Tibial nerve (tissue), 4 donors: ENCODE data around the gene SLIT1. TPM values are rescaled to one million over a fixed set of nuclear protein-coding genes. Genes with fewer than 3 reads are reported as not detected.

Source experiments
- DNase-seq, 2 donors: peaks; one replicate each; pipeline ENCODE4 v3.0.0-alpha.2; 2019; ENCODE audit warnings: low spot score in 2 of 2
- H3K27ac ChIP-seq, 4 donors: fragments of 200-600 bp; sonication (generic) in 3 of 4; one replicate each; pipeline ENCODE4 v1.5.1; 2017 to 2019; ENCODE audit warnings: mild to moderate bottlenecking in 1 of 4
- H3K27me3 ChIP-seq, 2 donors: fragments of 200-600 bp; sonication (generic) in 1 of 2; one replicate each; pipeline versions ENCODE4 v1.5.1 to v1.6.0; 2017 to 2019
- H3K36me3 ChIP-seq, 3 donors: fragments of 200-600 bp; sonication (generic); one replicate each; pipeline ENCODE4 v1.5.1; 2018 to 2019
- H3K4me1 ChIP-seq, 4 donors: fragments of 200-600 bp; sonication (generic) in 3 of 4; one replicate each; pipeline ENCODE4 v1.5.1; 2017 to 2019
- H3K4me3 ChIP-seq, 4 donors: fragments of 200-600 bp; sonication (generic) in 3 of 4; one replicate each; pipeline ENCODE4 v1.5.1; 2017 to 2019; ENCODE audit warnings: mild to moderate bottlenecking in 1 of 4, moderate library complexity in 1 of 4
- H3K9me3 ChIP-seq, 4 donors: fragments of 200-600 bp; sonication (generic) in 3 of 4; one replicate each; pipeline ENCODE4 v1.5.1; 2017 to 2019
- CTCF ChIP-seq, 5 experiments: fragments of 200-600 bp in 3 of 5; fragments of 450-650 bp in 2 of 5; sonication (generic) in 3 of 5; IDR thresholded peaks; one replicate each; pipeline ENCODE4 v1.5.1; 2016 to 2019; ENCODE audit warnings: antibody characterized with exemption in 5 of 5, mild to moderate bottlenecking in 3 of 5, moderate library complexity in 2 of 5
- EP300 ChIP-seq, 2 donors: sonication (generic); formaldehyde crosslinking; IDR thresholded peaks; one replicate each; pipeline ENCODE4 v1.6.1; 2017; ENCODE audit warnings: antibody characterized with exemption in 2 of 2, mild to moderate bottlenecking in 1 of 2
- POLR2A ChIP-seq, 2 donors: fragments of 450-650 bp; IDR thresholded peaks; one replicate each; pipeline ENCODE4 v1.6.1; 2017; ENCODE audit warnings: antibody characterized with exemption in 2 of 2, mild to moderate bottlenecking in 2 of 2, moderate library complexity in 2 of 2
- WGBS, 2 donors: methylation state at CpG; one replicate each; pipeline ENCODE4 v1.1.5; 2018; 5-methylcytosine and 5-hydroxymethylcytosine counted together
- total RNA-seq, 4 donors: library from RNA; depleted of rRNA; stranded (reverse); fragments of >200 nt; gene quantifications; one replicate each; pipeline ENCODE4 v1.1.0, GENCODE V29; 2016

SLIT1 gene
- total RNA-seq, 4 donors from 2014 or later: 0.78 to 3.1 (median 1.3) TPM

- Histone ChIP-seq H3K27me3 (peaks cover 0 to 46% of the 10 kb centered on the region in 2 donors), H3K4me1 (peaks cover 0 to 10% (median 0%) of the 10 kb centered on the region in 4 donors), H3K4me3 (peak overlapping the region in 1 of 4 donors; percentile 16), H3K9me3 (no peaks in the 10 kb centered on the region), H3K27ac (no peak overlapping the region), H3K36me3 (no peaks in the 10 kb centered on the region)
- no peak for DNase-seq
- 22 to 27% methylated on average over 23 to 26 of the region's 26 CpGs for WGBS, 2 donors
- TF ChIP-seq CTCF (IDR thresholded peaks at IDR 0.05) (peak in 3 of 5 experiments; percentile 14 to 28 (median 23)), EP300 (IDR thresholded peaks at IDR 0.05) (no peak)
These were observed 5.9 kb downstream of the SLIT1 start for GRCh38 chr10:97179731-97180362.

GRCh38 chr10:97179311-97179710 is 6.4 kb downstream of the SLIT1 start:
- no peaks in the 10 kb centered on the region for H3K36me3 ChIP-seq
- TF ChIP-seq EP300 (IDR thresholded peaks at IDR 0.05) (no peak), CTCF (IDR thresholded peaks at IDR 0.05) (no peak), POLR2A (IDR thresholded peaks at IDR 0.05) (no peak)
- no peak overlapping the region for H3K27ac ChIP-seq
- no peak for DNase-seq
- 47 to 48% methylated on average over 6 of the region's 6 CpGs for WGBS, 2 donors
- peaks cover 0 to 40% of the 10 kb centered on the region in 2 donors for H3K27me3 ChIP-seq
- H3K9me3 ChIP-seq: no peaks in the 10 kb centered on the region
- peak overlapping the region in 1 of 4 donors; percentile 16 for H3K4me3 ChIP-seq
- H3K4me1 ChIP-seq: peaks cover 0 to 10% (median 0%) of the 10 kb centered on the region in 4 donors

- Histone ChIP-seq H3K36me3 (no peaks in the 10 kb centered on the region), H3K4me3 (no peak overlapping the region), H3K27ac (no peak overlapping the region), H3K27me3 (peaks cover 0 to 29% of the 10 kb centered on the region in 2 donors), H3K9me3 (no peaks in the 10 kb centered on the region), H3K4me1 (peaks cover 0 to 10% (median 0%) of the 10 kb centered on the region in 4 donors)
- DNase-seq: no peak
- TF ChIP-seq CTCF (IDR thresholded peaks at IDR 0.05): no peak
- TF ChIP-seq POLR2A (IDR thresholded peaks at IDR 0.05): no peak
- TF ChIP-seq EP300 (IDR thresholded peaks at IDR 0.05): no peak
- 73 to 75% methylated on average over 5 of the region's 5 CpGs for WGBS, 2 donors
These were observed 7.7 kb downstream of the SLIT1 start for GRCh38 chr10:97178074-97178473.

GRCh38 chr10:97176226-97176625 is 9.5 kb downstream of the SLIT1 start:
- no peak overlapping the region for H3K4me3 ChIP-seq
- H3K27ac ChIP-seq: no peak overlapping the region
- DNase-seq: no peak
- no peaks in the 10 kb centered on the region for H3K9me3 ChIP-seq
- peaks cover 0 to 10% (median 0%) of the 10 kb centered on the region in 4 donors for H3K4me1 ChIP-seq
- H3K36me3 ChIP-seq: no peaks in the 10 kb centered on the region
- peaks cover 0 to 27% of the 10 kb centered on the region in 2 donors for H3K27me3 ChIP-seq
- WGBS, 2 donors: 75 to 78% methylated on average over 5 of the region's 5 CpGs
- TF ChIP-seq POLR2A (IDR thresholded peaks at IDR 0.05): no peak
- TF ChIP-seq EP300 (IDR thresholded peaks at IDR 0.05): no peak
- no peak for TF ChIP-seq CTCF (IDR thresholded peaks at IDR 0.05)

- Histone ChIP-seq H3K4me3 (no peak overlapping the region), H3K4me1 (peaks cover 0 to 10% (median 0%) of the 10 kb centered on the region in 4 donors), H3K27me3 (peaks cover 0 to 27% of the 10 kb centered on the region in 2 donors), H3K9me3 (no peaks in the 10 kb centered on the region), H3K36me3 (no peaks in the 10 kb centered on the region), H3K27ac (no peak overlapping the region)
- TF ChIP-seq CTCF (IDR thresholded peaks at IDR 0.05) (no peak), EP300 (IDR thresholded peaks at IDR 0.05) (no peak), POLR2A (IDR thresholded peaks at IDR 0.05) (no peak)
- no peak for DNase-seq
- WGBS, 2 donors: 93 to 95% methylated on average over 4 of the region's 4 CpGs
These were observed 10.2 kb downstream of the SLIT1 start for GRCh38 chr10:97175586-97175985.
